PFSK-1 (cell line): ENCODE measurements around the gene CST6.

Source experiments
- FOXP2 ChIP-seq: optimal IDR thresholded peaks from 2 replicates; pipeline ENCODE3; 2011; ENCODE audit warnings: borderline replicate concordance, control low read depth, inconsistent platforms; ENCODE audit not compliant: insufficient read depth; ENCODE audit errors: extremely low read length, extremely low read depth
- POLR2AphosphoS5 ChIP-seq: IDR thresholded peaks from 2 replicates; pipeline ENCODE4 v1.6.1; 2012; ENCODE audit warnings: low read depth, mild to moderate bottlenecking, control low read depth, low read length, moderate library complexity
- REST ChIP-seq, 2 experiments: IDR thresholded peaks; 2 replicates each; pipeline versions ENCODE4 v1.6.1 to v1.8.0; 2011 to 2012; ENCODE audit warnings: low read depth in 2 of 2, low read length in 2 of 2, control low read depth in 1 of 2, inconsistent platforms in 1 of 2, mild to moderate bottlenecking in 1 of 2, moderate library complexity in 1 of 2; ENCODE audit not compliant: insufficient read depth in 1 of 2
- SIN3A ChIP-seq: IDR thresholded peaks from 2 replicates; pipeline ENCODE4 v1.6.1; 2012; ENCODE audit warnings: mild to moderate bottlenecking, low read length, moderate library complexity, borderline replicate concordance; ENCODE audit not compliant: insufficient read depth
- TAF1 ChIP-seq: IDR thresholded peaks from 2 replicates; pipeline ENCODE4 v1.6.1; 2012; ENCODE audit warnings: low read length, control low read depth, borderline replicate concordance; ENCODE audit not compliant: insufficient read depth

CST6 gene

GRCh38 chr11:66015454-66015881, 3.7 kb downstream of the CST6 start:
- TF ChIP-seq POLR2AphosphoS5 (no peak), TAF1 (no peak), SIN3A (no peak), FOXP2 (no peak), REST (IDR thresholded peaks at IDR 0.05; ENCODE audit: insufficient read depth in 1 of 2, low read depth in 2 of 2, low read length in 2 of 2) (no peak)

DNA sequence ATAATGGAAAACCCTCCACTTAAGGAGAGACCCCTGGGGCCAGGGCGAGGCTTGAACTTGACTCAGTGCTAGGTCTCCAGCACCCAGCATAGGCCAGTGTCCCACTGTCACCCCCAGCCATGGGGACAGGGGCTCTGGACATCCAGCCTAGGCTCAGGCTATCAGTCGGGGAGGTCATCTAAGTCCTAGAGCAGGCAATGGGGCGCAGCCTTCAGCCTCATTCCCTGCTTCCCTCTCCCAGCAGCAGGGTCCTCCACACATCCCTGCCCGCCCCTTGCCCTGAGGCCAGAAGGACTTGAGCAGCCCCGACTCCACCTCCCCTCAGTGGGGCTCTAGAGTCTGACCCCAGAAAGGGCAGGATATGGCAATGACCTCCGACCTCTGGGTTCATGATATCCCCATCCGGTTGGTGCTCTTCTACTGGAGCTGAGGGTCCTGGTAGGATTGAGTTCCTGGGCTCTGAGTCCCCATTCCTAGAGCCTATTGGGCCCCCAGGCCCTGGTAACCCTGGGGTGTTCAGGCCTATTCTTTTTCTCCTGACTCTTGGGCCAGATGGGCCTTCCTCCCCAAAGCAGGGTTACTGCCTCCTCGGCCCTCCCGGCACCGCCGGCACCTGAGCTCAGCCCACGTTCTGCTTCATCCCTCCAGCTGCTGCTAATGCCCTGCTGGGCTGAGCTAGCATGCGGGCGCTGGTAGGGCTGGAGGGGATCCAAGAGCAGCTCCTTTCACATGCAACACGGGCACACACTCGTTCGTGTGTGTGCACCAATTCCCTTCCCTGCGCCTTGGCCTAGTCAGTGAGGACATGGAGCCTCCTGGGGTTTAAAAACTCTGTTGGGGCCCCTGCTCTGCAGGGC, 4.4 kb downstream of the CST6 start:
- TF ChIP-seq POLR2AphosphoS5 (no peak), TAF1 (no peak), SIN3A (no peak), REST (IDR thresholded peaks at IDR 0.05; ENCODE audit: insufficient read depth in 1 of 2, low read depth in 2 of 2, low read length in 2 of 2) (no peak), FOXP2 (no peak)

- TF ChIP-seq SIN3A: no peak
- TF ChIP-seq POLR2AphosphoS5: no peak
- no peak for TF ChIP-seq TAF1
- no peak for TF ChIP-seq REST (IDR thresholded peaks at IDR 0.05; ENCODE audit: insufficient read depth in 1 of 2, low read depth in 2 of 2, low read length in 2 of 2)
- no peak for TF ChIP-seq FOXP2
These were observed 5.0 kb downstream of the CST6 start for GRCh38 chr11:66016793-66017177.

GRCh38 chr11:66017321-66017720, 5.5 kb downstream of the CST6 start:
- TF ChIP-seq REST (IDR thresholded peaks at IDR 0.05; ENCODE audit: insufficient read depth in 1 of 2, low read depth in 2 of 2, low read length in 2 of 2): no peak
- no peak for TF ChIP-seq FOXP2
- TF ChIP-seq SIN3A: no peak
- no peak for TF ChIP-seq POLR2AphosphoS5
- TF ChIP-seq TAF1: no peak
